Vagina (tissue), 2 donors: ENCODE data around the gene NAA15. TPM values are rescaled to one million over a fixed set of nuclear protein-coding genes. Genes with fewer than 3 reads are reported as not detected.
"Not testable (repeated sequence)": the region's sequence is repeated elsewhere in the genome, so short reads cannot be mapped to it uniquely, and the experiment has no call there.

Experiments used
- DNase-seq, 2 donors: peaks; one replicate each; pipeline ENCODE4 v3.0.0-alpha.2; 2017; ENCODE audit errors: extremely low spot score in 2 of 2
- H3K27ac ChIP-seq: fragments of 200-600 bp; sonication (generic); one replicate; pipeline ENCODE4 v1.5.1; 2019
- H3K27me3 ChIP-seq: fragments of 200-600 bp; sonication (generic); one replicate; pipeline ENCODE4 v1.5.1; 2019
- H3K36me3 ChIP-seq, 2 donors: fragments of 200-600 bp; sonication (generic); one replicate each; pipeline ENCODE4 v1.5.1; 2017 to 2019
- H3K4me1 ChIP-seq: fragments of 200-600 bp; sonication (generic); one replicate; pipeline ENCODE4 v1.5.1; 2019
- H3K4me3 ChIP-seq, 2 donors: fragments of 200-600 bp; sonication (generic); 1 replicate in 1 of 2; 2 replicates in 1 of 2; pipeline ENCODE4 v1.5.1; 2016 to 2019
- H3K9me3 ChIP-seq: fragments of 200-600 bp; sonication (generic); one replicate; pipeline ENCODE4 v1.5.1; 2019
- POLR2A ChIP-seq, 2 donors: fragments of 450-650 bp; IDR thresholded peaks; one replicate each; pipeline ENCODE4 v1.6.1; 2017; ENCODE audit warnings: antibody characterized with exemption in 2 of 2, mild to moderate bottlenecking in 2 of 2, moderate library complexity in 2 of 2
- POLR2AphosphoS5 ChIP-seq, 2 donors: sonication (generic); formaldehyde crosslinking; IDR thresholded peaks; one replicate each; pipeline ENCODE4 v1.9.0; 2017; ENCODE audit warnings: antibody characterized with exemption in 2 of 2, mild to moderate bottlenecking in 2 of 2, low read depth in 1 of 2; ENCODE audit not compliant: insufficient read depth in 1 of 2
- intact Hi-C: fragments of 100-400 bp; cut with DNase I; formaldehyde crosslinking; loops from one replicate; pipeline ENCODE4 v1.15.1; 2023
- total RNA-seq: library from RNA; depleted of rRNA; stranded (reverse); fragments of >200 nt; gene quantifications from one replicate; pipeline ENCODE4 v1.2.3, GENCODE V29; 2016
- TF ChIP-seq, protein P1 (sequence below), 3 experiments: fragments of 450-650 bp in 2 of 3; fragments of 200-600 bp in 1 of 3; sonication (generic) in 1 of 3; IDR thresholded peaks; one replicate each; pipeline ENCODE4 v1.5.1; 2017 to 2019; ENCODE audit warnings: antibody characterized with exemption in 3 of 3, mild to moderate bottlenecking in 2 of 3, moderate library complexity in 2 of 3

Gene NAA15
- total RNA-seq, 1 donor from 2014 or later: 35.1 TPM

DNA sequence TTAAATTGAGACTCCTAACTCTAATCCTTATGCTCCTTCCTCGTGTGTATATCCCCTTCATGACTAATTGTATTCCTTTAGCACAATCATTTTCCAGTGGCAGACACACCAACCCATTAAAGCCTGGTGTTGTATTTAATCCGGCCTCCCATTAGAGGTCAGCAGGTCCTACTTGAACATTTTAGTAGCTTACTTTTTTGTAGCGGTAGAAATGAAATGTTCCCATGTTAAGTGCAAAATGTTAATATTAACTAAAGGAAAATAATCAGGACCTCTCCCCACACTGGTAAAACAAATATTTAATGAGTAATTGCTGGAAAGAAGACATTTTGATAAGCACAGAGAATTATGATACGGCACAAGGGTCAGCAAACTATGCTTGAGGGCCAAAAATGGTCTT is 156.0 kb downstream of the NAA15 start:
- Histone ChIP-seq H3K4me1 (peaks cover 61% of the 10 kb centered on the region), H3K27me3 (no peaks in the 10 kb centered on the region), H3K9me3 (no peaks in the 10 kb centered on the region), H3K36me3 (no peaks in the 10 kb centered on the region), H3K27ac (no peak overlapping the region), H3K4me3 (no peak overlapping the region)
- DNase-seq: no peak
- TF ChIP-seq POLR2AphosphoS5 (IDR thresholded peaks at IDR 0.05; ENCODE audit: insufficient read depth in 1 of 2, low read depth in 1 of 2) (no peak), POLR2A (IDR thresholded peaks at IDR 0.05) (no peak)
- TF ChIP-seq, protein P1, sequence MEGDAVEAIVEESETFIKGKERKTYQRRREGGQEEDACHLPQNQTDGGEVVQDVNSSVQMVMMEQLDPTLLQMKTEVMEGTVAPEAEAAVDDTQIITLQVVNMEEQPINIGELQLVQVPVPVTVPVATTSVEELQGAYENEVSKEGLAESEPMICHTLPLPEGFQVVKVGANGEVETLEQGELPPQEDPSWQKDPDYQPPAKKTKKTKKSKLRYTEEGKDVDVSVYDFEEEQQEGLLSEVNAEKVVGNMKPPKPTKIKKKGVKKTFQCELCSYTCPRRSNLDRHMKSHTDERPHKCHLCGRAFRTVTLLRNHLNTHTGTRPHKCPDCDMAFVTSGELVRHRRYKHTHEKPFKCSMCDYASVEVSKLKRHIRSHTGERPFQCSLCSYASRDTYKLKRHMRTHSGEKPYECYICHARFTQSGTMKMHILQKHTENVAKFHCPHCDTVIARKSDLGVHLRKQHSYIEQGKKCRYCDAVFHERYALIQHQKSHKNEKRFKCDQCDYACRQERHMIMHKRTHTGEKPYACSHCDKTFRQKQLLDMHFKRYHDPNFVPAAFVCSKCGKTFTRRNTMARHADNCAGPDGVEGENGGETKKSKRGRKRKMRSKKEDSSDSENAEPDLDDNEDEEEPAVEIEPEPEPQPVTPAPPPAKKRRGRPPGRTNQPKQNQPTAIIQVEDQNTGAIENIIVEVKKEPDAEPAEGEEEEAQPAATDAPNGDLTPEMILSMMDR (IDR thresholded peaks at IDR 0.05): no peak
- intact Hi-C loops: no loop called here

DNA sequence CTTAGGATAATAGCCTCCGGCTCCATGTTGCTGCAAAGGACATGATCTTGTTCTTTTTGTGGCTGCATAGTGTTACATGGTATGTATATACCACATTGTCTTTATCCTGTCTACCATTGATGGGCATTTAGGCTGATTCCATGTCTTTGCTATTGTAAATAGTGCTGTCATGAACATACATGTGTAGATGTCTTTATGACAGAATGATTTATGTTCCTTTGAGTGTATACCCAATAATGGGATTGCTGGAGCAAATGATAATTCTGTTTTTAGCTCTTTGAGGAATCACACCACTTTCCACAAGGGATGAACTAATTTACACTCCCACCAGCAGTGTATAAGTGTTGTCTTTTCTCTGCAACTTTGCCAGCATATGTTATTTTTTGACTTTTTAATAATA is 157.2 kb downstream of the NAA15 start:
- intact Hi-C loops: no loop called here
- Histone ChIP-seq H3K9me3 (no peaks in the 10 kb centered on the region), H3K27me3 (no peaks in the 10 kb centered on the region), H3K4me1 (peaks cover 54% of the 10 kb centered on the region), H3K4me3 (no peak overlapping the region), H3K36me3 (no peaks in the 10 kb centered on the region), H3K27ac (no peak overlapping the region)
- TF ChIP-seq POLR2A (IDR thresholded peaks at IDR 0.05) (no peak), POLR2AphosphoS5 (IDR thresholded peaks at IDR 0.05; ENCODE audit: insufficient read depth in 1 of 2, low read depth in 1 of 2) (no peak)
- TF ChIP-seq, protein P1 (IDR thresholded peaks at IDR 0.05): no peak
- DNase-seq: no peak

DNA sequence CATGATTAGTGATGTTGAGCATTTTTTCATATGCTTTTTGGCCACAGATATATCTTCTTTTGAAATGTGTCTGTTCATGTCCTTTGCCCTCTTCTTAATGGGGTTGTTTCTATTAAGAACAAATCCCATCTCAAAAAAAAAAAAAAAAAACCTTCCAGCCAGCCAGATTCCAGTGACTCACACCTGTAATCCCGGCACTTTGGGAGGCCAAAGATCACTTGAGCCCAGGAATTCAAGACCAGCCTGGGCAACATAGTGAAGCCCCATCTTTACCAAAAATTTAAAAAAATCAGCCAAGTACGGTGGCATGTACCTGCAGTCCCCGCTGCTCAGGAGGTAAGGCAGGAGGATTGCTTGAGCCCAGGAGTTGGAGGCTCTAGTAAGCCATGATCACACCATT is 157.7 kb downstream of the NAA15 start:
- TF ChIP-seq, protein P1 (IDR thresholded peaks at IDR 0.05): no peak
- TF ChIP-seq POLR2A (IDR thresholded peaks at IDR 0.05): no peak
- TF ChIP-seq POLR2AphosphoS5 (IDR thresholded peaks at IDR 0.05; ENCODE audit: insufficient read depth in 1 of 2, low read depth in 1 of 2): no peak
- Histone ChIP-seq H3K27ac (no peak overlapping the region), H3K9me3 (no peaks in the 10 kb centered on the region), H3K36me3 (no peaks in the 10 kb centered on the region), H3K27me3 (no peaks in the 10 kb centered on the region), H3K4me3 (no peak overlapping the region), H3K4me1 (peaks cover 54% of the 10 kb centered on the region)
- no peak for DNase-seq
- intact Hi-C loops: no loop called here

DNA sequence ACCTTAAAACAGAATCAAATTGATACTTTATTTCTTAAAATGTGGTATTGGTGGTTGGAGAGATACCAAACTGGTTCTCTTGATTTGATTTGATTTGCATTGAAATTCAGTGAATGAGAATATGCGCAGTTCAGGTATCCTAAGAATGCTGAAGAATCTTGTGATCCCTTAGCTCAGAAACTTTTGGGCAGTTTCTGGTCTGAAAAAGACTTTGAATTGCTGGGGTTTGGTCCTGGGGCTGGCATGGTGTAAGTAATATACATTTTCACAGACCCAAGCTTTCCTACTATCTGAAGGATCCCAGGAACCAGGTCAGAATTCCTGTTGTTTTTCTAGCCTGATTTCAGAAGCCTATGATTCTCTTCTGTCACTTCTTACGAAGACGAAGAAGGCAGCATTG is 159.3 kb downstream of the NAA15 start:
- Histone ChIP-seq H3K27ac (no peak overlapping the region), H3K9me3 (no peaks in the 10 kb centered on the region), H3K27me3 (no peaks in the 10 kb centered on the region), H3K36me3 (no peaks in the 10 kb centered on the region), H3K4me3 (no peak overlapping the region), H3K4me1 (peaks cover 45% of the 10 kb centered on the region)
- intact Hi-C loops: no loop called here
- DNase-seq: no peak
- no peak for TF ChIP-seq POLR2A (IDR thresholded peaks at IDR 0.05)
- TF ChIP-seq, protein P1 (IDR thresholded peaks at IDR 0.05): no peak
- no peak for TF ChIP-seq POLR2AphosphoS5 (IDR thresholded peaks at IDR 0.05; ENCODE audit: insufficient read depth in 1 of 2, low read depth in 1 of 2)

DNA sequence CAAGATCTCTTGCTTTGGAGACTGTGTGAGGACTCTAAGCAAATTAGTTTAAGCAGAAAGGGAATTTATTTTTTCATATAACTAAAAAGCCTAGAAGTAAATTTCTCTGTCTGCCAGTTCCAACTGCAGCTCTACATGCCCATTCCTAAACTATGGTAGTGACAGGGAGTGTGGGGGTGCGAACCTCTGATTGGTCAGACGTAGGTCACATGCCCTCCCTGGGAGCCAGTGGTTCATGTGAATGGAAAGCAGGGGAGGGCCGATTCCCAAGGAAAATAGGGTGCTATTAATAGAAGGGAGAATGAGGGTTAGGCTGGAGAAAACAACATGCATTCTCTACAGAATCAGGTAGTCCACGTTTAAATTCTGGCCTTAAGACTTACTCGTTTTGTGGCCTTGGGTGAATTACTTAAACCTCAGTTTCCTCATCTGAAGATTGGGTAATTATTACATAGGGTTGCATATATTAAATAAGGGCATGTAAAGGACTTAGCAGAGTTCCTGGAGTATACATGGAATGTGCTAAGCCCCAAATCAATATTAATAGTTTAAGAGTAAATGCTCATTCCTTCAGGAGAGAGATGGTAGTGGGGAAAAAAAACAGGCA is 159.8 kb downstream of the NAA15 start:
- intact Hi-C loops: no loop called here
- Histone ChIP-seq H3K9me3 (no peaks in the 10 kb centered on the region), H3K27me3 (no peaks in the 10 kb centered on the region), H3K36me3 (no peaks in the 10 kb centered on the region), H3K27ac (no peak overlapping the region), H3K4me1 (peaks cover 39% of the 10 kb centered on the region), H3K4me3 (no peak overlapping the region)
- no peak for DNase-seq
- TF ChIP-seq POLR2A (IDR thresholded peaks at IDR 0.05): no peak
- no peak for TF ChIP-seq POLR2AphosphoS5 (IDR thresholded peaks at IDR 0.05; ENCODE audit: insufficient read depth in 1 of 2, low read depth in 1 of 2)
- TF ChIP-seq, protein P1 (IDR thresholded peaks at IDR 0.05): no peak

DNA sequence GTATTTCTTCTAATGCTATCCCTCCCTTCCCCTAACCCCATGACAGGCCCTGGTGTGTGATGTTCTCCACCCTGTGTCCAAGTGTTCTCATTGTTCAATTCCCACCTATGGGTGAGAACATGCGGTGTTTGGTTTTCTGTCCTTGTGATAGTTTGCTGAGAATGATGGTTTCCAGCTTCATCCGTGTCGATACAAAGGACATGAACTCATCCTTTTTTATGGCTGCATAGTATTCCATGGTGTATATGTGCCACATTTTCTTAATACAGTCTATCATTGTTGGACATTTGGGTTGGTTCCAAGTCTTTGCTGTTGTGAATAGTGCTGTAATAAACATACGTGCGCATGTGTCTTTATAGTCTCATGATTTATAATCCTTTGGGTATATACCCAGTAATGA is 163.2 kb downstream of the NAA15 start:
- H3K27me3 ChIP-seq, intact Hi-C loops, H3K36me3 ChIP-seq: not testable (repeated sequence)

More for the DNA sequence above, 163.2 kb downstream of the NAA15 start:
- not testable (repeated sequence) for H3K27ac ChIP-seq, H3K4me1 ChIP-seq, DNase-seq, H3K9me3 ChIP-seq, H3K4me3 ChIP-seq
